H1 (cell line): ENCODE results near the gene MT2A. TPM values are rescaled to one million over a fixed set of nuclear protein-coding genes. Genes with fewer than 3 reads are reported as not detected.

Experiments used
- CHD7 ChIP-seq: fragments of 300-600 bp; sonication (generic); IDR thresholded peaks from 2 replicates; pipeline ENCODE4 v1.7.1; 2012; ENCODE audit warnings: low read length, moderate library complexity, mild to moderate bottlenecking, inconsistent platforms; ENCODE audit not compliant: insufficient replicate concordance
- HDAC6 ChIP-seq: IDR thresholded peaks from one replicate; pipeline ENCODE4 v1.7.1; 2012; ENCODE audit warnings: low read depth, mild to moderate bottlenecking, inconsistent platforms, low read length, moderate library complexity
- RFX5 ChIP-seq: IDR thresholded peaks from 2 replicates; pipeline ENCODE4 v1.6.1; 2011; ENCODE audit warnings: low read depth, low read length, improper control_type of control experiment, borderline replicate concordance
- USF2 ChIP-seq: IDR thresholded peaks from 2 replicates; pipeline ENCODE4 v1.6.1; 2011; ENCODE audit warnings: low read length, improper control_type of control experiment
- YY1 ChIP-seq: IDR thresholded peaks from 2 replicates; pipeline ENCODE4 v1.6.1; 2011; ENCODE audit warnings: low read depth, mild to moderate bottlenecking, low read length
- polyA plus RNA-seq, 7 experiments: library from polyadenylated mRNA; depleted of rRNA in 3 of 7; stranded (reverse) in 5 of 7; unstranded in 2 of 7; fragments of >200 nt in 5 of 7; fragments of 200-250 nt in 2 of 7; gene quantifications; 1 replicate in 5 of 7; 2 replicates in 1 of 7; 4 replicates in 1 of 7; pipeline versions ENCODE4 v1.2.1 to v1.2.3, GENCODE V29; 2011 to 2013; ENCODE audit warnings: missing spikeins in 2 of 7, mixed read lengths in 2 of 7
- total RNA-seq: library from RNA; stranded (reverse); fragmentation: NEBNext Ultra II Directional; extraction: Animal tissue kit (Norgen Biotek cat#: 25700); gene quantifications from 2 replicates; pipeline ENCODE4 v1.2.1, GENCODE V29; 2021
- TF ChIP-seq, protein P1 (sequence below), 3 experiments: IDR thresholded peaks; 1 replicate in 2 of 3; 2 replicates in 1 of 3; pipeline versions ENCODE4 v1.5.1 to v1.6.1; 2011; ENCODE audit warnings: low read length in 3 of 3, mild to moderate bottlenecking in 3 of 3, inconsistent platforms in 2 of 3, low read depth in 1 of 3, moderate library complexity in 1 of 3; ENCODE audit not compliant: insufficient read depth in 1 of 3; ENCODE audit errors: control extremely low read depth in 1 of 3

MT2A gene
- total and polyA plus RNA-seq, 2 of the 8 experiments (the other 6 are each of a cell fraction or from before 2014, with no cell fraction given), result 9.5 to 30.1 TPM

DNA sequence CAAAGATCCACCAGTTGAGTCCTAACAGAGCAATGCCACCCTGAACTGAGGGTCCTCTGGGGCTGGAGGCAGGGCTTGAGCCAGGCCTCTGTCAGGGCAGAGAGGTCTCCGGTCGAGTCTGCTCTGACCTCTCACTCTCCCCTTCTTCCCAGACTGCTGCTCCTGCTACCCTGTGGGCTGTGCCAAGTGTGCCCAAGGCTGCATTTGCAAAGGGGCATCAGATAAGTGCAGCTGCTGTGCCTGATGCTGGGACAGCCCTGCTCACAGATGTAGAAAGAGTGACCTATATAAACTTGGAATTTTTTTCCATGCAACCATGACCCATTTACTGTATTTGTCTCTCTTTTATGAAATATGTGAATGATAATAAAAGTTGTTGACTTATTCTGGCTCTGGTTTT lies 40.9 kb downstream of the MT2A start (continued):
- TF ChIP-seq CHD7 (no peak), YY1 (no peak), RFX5 (no peak), USF2 (no peak), HDAC6 (no peak)
- TF ChIP-seq, protein P1, sequence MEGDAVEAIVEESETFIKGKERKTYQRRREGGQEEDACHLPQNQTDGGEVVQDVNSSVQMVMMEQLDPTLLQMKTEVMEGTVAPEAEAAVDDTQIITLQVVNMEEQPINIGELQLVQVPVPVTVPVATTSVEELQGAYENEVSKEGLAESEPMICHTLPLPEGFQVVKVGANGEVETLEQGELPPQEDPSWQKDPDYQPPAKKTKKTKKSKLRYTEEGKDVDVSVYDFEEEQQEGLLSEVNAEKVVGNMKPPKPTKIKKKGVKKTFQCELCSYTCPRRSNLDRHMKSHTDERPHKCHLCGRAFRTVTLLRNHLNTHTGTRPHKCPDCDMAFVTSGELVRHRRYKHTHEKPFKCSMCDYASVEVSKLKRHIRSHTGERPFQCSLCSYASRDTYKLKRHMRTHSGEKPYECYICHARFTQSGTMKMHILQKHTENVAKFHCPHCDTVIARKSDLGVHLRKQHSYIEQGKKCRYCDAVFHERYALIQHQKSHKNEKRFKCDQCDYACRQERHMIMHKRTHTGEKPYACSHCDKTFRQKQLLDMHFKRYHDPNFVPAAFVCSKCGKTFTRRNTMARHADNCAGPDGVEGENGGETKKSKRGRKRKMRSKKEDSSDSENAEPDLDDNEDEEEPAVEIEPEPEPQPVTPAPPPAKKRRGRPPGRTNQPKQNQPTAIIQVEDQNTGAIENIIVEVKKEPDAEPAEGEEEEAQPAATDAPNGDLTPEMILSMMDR (IDR thresholded peaks at IDR 0.05; ENCODE audit: control extremely low read depth in 1 of 3, insufficient read depth in 1 of 3, low read depth in 1 of 3, low read length in 3 of 3), result no peak
